Astrocyte of the spinal cord (primary cell): ENCODE measurements around the gene TUBA4B.

Experiments
- DNase-seq: peaks from one replicate; pipeline ENCODE4 v3.0.0; 2011; ENCODE audit warnings: low read depth, low spot score
- H3K4me3 ChIP-seq: 2 replicates; pipeline ENCODE4 v1.5.1; 2011; ENCODE audit warnings: low read depth, mild to moderate bottlenecking, low read length, moderate library complexity
- CTCF ChIP-seq: IDR thresholded peaks from 2 replicates; pipeline ENCODE4 v1.5.1; 2012; ENCODE audit warnings: low read depth, mild to moderate bottlenecking, low read length, inconsistent platforms
- in situ Hi-C: cut with HindIII; loops from 2 replicates; pipeline ENCODE4 v1.10.0; 2017; ENCODE audit warnings: low sequenced_read_pairs

The TUBA4B gene

DNA sequence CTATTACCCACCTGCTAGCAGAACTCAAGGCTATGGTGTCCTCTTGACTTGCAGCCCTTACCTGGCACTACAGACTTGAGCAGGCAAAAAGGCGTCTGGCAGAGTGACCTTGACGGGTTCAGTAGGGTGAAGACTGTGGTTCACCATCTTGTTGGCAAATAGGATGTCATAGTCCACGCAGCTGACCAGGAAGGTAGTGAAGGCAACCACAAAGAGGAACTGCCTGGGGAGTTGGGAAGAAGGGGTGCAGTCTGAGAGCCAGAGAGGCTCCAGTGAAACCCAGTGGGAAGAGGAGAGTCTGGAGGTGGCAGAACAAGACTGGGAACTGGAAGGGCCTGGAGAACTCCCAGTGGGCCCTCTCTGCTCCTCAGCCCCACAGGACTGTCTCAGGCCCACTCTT is 27.7 kb upstream of the TUBA4B start:
- DNase-seq, result no peak
- no peak for TF ChIP-seq CTCF
- in situ Hi-C loops, result no loop called here
- H3K4me3 ChIP-seq, result no peak overlapping the region

- DNase-seq, result no peak
- TF ChIP-seq CTCF, result no peak
- in situ Hi-C loops, result no loop called here
- H3K4me3 ChIP-seq, result peak overlapping the region; percentile 85
Measured at GRCh38 chr2:219228041-219228910, 24.8 kb upstream of the TUBA4B start.

DNA sequence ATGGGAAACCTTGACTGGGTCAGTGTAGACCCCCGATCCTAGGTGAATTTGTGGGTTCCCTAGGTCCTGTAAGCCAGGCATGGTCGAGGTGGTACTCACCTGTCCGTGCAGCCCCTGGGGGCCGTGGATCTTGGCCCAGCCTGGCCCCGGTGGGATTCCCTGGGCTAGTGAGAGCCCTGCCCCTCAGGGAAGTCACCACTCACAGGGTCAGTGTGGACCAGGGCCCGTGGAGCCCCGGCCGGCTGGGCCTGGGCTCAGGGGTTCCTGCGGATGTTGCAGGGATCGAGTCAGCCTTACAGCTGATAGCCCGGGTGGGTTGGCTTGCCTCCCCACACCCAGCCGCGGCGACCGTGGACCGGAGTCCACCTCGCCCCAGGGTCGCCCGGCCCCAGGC is 24.1 kb upstream of the TUBA4B start:
- peak overlapping the region; percentile 85 for H3K4me3 ChIP-seq
- in situ Hi-C loops, result no loop called here

DNA sequence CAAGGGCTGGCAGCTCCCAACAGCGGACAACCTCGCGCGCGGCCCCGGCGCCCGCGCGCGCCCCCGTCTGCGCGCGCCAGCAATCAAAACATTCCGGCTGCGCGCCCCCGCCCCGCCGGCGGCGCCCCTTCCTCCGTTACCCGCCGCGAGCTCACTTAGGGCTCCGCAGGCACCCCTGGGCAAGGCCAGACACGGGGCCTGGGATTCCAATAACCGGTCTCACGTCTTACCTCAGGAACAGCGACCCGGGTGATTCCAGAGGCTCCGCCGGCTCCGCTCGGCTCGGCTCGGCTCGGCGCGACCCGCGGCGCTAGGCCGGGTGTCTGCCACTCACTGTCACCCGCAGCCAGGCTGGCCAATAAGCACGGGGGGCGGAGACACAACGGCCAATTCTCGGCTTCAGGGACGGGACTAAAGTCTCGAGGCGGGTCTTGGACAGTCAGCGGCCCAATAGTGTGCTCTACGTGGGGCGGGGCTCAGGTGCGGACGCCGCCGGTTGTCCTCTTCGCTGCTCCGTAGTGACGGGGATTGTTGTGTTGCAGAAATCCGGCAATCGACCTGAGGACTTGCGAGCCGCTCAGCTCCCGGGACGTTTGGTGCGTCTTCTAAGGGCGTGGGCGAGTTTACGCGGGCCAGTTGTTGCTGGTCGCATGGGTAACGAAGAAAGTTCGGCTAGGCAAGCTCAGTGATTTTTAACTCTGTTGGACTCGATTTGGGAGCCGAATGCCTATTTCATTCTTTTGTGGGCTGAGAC is 23.6 kb upstream of the TUBA4B start, which contains the start of the genes ANKZF1 and ATG9A:
Gene ANKZF1 (plus strand): TSS at position 502 of the 754 bp plus-strand sequence. CDS start 452 bp downstream, outside the sequence.
Gene ATG9A (minus strand): TSS at position 332 of the 754 bp plus-strand sequence. CDS start 1,612 bp downstream, outside the sequence.
- peak; percentile 99 for DNase-seq
- no peak for TF ChIP-seq CTCF
- in situ Hi-C loops, result no loop called here
- H3K4me3 ChIP-seq, result peak within 1 kb of the TSS; percentile 85

More for the DNA sequence above, 24.1 kb upstream of the TUBA4B start:
- DNase-seq, result no peak
- TF ChIP-seq CTCF, result no peak

DNA sequence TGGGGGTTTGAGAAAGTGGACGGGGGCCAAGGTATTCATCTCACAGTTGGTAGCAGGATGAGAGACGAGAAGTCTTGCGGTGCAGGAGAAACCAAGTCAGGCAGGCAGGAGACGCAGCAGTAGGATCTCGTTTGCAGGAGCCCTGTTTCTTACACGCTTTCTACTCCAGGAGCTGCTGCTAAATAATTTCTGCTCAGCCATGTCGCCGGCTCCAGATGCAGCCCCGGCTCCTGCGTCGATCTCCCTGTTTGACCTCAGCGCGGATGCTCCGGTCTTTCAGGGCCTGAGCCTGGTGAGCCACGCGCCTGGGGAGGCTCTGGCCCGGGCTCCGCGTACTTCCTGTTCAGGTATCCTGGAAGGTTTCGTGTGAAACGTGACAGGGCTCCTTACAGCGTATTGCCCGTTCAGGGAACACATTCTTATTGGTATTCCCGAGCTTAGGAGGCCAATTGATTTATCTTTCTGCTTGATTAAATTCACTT is 22.9 kb upstream of the TUBA4B start:
- TF ChIP-seq CTCF, result no peak
- peak overlapping the region; percentile 85 for H3K4me3 ChIP-seq
- in situ Hi-C loops, result no loop called here
- DNase-seq, result no peak

DNA sequence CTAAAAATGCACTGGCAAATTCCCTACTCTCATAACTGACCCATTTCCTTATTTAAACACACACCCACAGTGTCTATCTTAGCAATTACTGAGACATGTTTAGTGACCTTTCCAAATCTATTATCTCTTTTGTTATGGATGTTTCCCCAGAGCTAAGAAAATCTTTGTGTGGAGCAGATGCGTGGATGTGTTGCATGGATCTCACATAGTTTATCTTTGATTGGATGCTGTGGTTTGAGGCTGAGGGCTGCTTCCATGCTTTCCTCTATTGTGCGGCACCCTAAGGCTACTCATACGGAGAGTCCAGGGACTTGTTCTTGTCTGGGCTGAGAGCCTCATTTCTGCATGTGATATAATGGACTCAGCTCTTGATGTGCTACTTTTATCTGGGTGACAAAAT is 18.7 kb upstream of the TUBA4B start:
- no peak overlapping the region for H3K4me3 ChIP-seq

More for the DNA sequence above, 18.7 kb upstream of the TUBA4B start:
- DNase-seq, result no peak
- in situ Hi-C loops, result no loop called here
- TF ChIP-seq CTCF, result no peak
